ENCODE results near the gene OR2M4. TPM values are rescaled to one million over a fixed set of nuclear protein-coding genes. Genes with fewer than 3 reads are reported as not detected.

Gene OR2M4
- total RNA-seq, 1 experiment from 2014 or later, result not detected

GRCh38 chr1:248277876-248278275 is 46.7 kb downstream of the OR2M4 start, which contains the start of gene OR2T33:
OR2T33 (minus strand) TSS chr1:248277976; CDS start chr1:248273814, 4,162 bp downstream.
- H2BK15ac ChIP-seq (ENCODE audit: low read depth, low read length), result no peak within 1 kb of the TSS
- H3K79me1 ChIP-seq (ENCODE audit: insufficient read depth, low read depth, low read length, poor library complexity, severe bottlenecking), result no peaks in the 10 kb centered on the region
- no peak for DNase-seq
- no peak within 1 kb of the TSS for H3K4me2 ChIP-seq (ENCODE audit: insufficient read depth, insufficient read length, low read length)
- no peak within 1 kb of the TSS for H2BK12ac ChIP-seq (ENCODE audit: insufficient read length, low read depth, low read length)
- H4K5ac ChIP-seq (ENCODE audit: insufficient read length, low read depth, low read length), result no peak within 1 kb of the TSS
- no peaks in the 10 kb centered on the region for H4K20me1 ChIP-seq (ENCODE audit: control insufficient read depth, insufficient read depth, insufficient read length)
- no peaks in the 10 kb centered on the region for H3K4me1 ChIP-seq (ENCODE audit: insufficient read depth, low read length)
- H3K9me3 ChIP-seq (ENCODE audit: control insufficient read depth, low read depth, low read length), result peaks cover 67% of the 10 kb centered on the region
- no peak within 1 kb of the TSS for H3K4me3 Mint-ChIP-seq
- H3K4ac ChIP-seq (ENCODE audit: low read depth, low read length), result no peak within 1 kb of the TSS
- no peak within 1 kb of the TSS for H3T11ph ChIP-seq (ENCODE audit: low read length)
- H2AFZ ChIP-seq (ENCODE audit: low read length), result no peak within 1 kb of the TSS
- peaks cover 77 to 84% of the 10 kb centered on the region in 2 experiments for H3K9me3 Mint-ChIP-seq
- no peaks in the 10 kb centered on the region; the same call in 1 of the 2 replicates for H3K27me3 ChIP-seq (ENCODE audit: insufficient read depth, low read length)
- no peak within 1 kb of the TSS for H2BK5ac ChIP-seq (ENCODE audit: insufficient read length, low read length)
- no peak within 1 kb of the TSS for H3K27ac ChIP-seq (ENCODE audit: insufficient read length, low read depth, low read length)
- TF ChIP-seq CTCF (conservative IDR thresholded peaks at IDR 0.05), result no peak
- no peak within 1 kb of the TSS for H3K18ac ChIP-seq (ENCODE audit: insufficient read length, low read depth, low read length)
- no peak within 1 kb of the TSS for H3K27ac Mint-ChIP-seq
- H2BK20ac ChIP-seq (ENCODE audit: low read depth, low read length, poor library complexity, severe bottlenecking), result no peak within 1 kb of the TSS
- no peak within 1 kb of the TSS for H2AK5ac ChIP-seq (ENCODE audit: insufficient read length, low read length)
- H3K23ac ChIP-seq (ENCODE audit: insufficient read length, low read depth, low read length), result no peak within 1 kb of the TSS
- no peak within 1 kb of the TSS for H4K91ac ChIP-seq (ENCODE audit: insufficient read length, low read depth, low read length)
- H2BK120ac ChIP-seq (ENCODE audit: low read depth, low read length, poor library complexity, severe bottlenecking), result no peak within 1 kb of the TSS
- no peaks in the 10 kb centered on the region for H3K4me1 Mint-ChIP-seq
- H3K23me2 ChIP-seq (ENCODE audit: insufficient read length, low read depth, low read length, poor library complexity, severe bottlenecking), result no peaks in the 10 kb centered on the region
- no peak within 1 kb of the TSS for H3K56ac ChIP-seq (ENCODE audit: insufficient read length, low read depth, low read length)
- H3K79me2 ChIP-seq (ENCODE audit: insufficient read depth, low read length), result no peaks in the 10 kb centered on the region
- no peak within 1 kb of the TSS for H3K9ac ChIP-seq (ENCODE audit: extremely low read depth, insufficient read length, low read length)
- peaks cover 0 to 21% (median 0%) of the 10 kb centered on the region in 3 experiments; a peak in 4 of 7 replicates for H3K36me3 Mint-ChIP-seq (ENCODE audit: insufficient read depth in 1 of 3, low read depth in 3 of 3)
- H3K14ac ChIP-seq (ENCODE audit: insufficient read depth, low read length), result no peak within 1 kb of the TSS
- no CpG with 5 or more reads among the region's 1 CpG for WGBS (ENCODE audit: extremely low coverage, insufficient read length, low lambda C conversion rate)
- H3K27me3 Mint-ChIP-seq (ENCODE audit: low read depth), result no peaks in the 10 kb centered on the region
- H4K8ac ChIP-seq (replicated peaks; ENCODE audit: insufficient read length, low read depth, low read length), result no peak within 1 kb of the TSS

Measured in H9 (cell line).